OCI-LY7 (cell line): Measurements from ENCODE around the gene FAM117A.

Experiments
- CTCF ChIP-seq: fragments of 200-600 bp; sonication (generic); conservative IDR thresholded peaks from 2 replicates; pipeline ENCODE4 v1.5.1; 2014; ENCODE audit warnings: mild to moderate bottlenecking, antibody characterized with exemption, low read length, moderate library complexity, mixed read lengths
- EZH2phosphoT487 ChIP-seq: fragments of 200-600 bp; sonication (generic); IDR thresholded peaks from 2 replicates; pipeline ENCODE4 v1.6.1; 2018; ENCODE audit warnings: low read depth, borderline replicate concordance, mild to moderate bottlenecking, mixed run types, antibody characterized with exemption, low read length, moderate library complexity, mixed read lengths

- no peak for TF ChIP-seq CTCF
- no peak for TF ChIP-seq EZH2phosphoT487
These were observed 24.7 kb upstream of the FAM117A start, which contains the start of gene KAT7 for GRCh38 chr17:49788478-49789242.
